IPS-11a (cell line): Measurements from ENCODE around the gene IBA57.

Source experiments
- H3K4me3 ChIP-seq: one replicate; pipeline ENCODE4 v1.5.1; 2013; ENCODE audit warnings: low read depth, low read length, control low read depth

Gene IBA57

DNA sequence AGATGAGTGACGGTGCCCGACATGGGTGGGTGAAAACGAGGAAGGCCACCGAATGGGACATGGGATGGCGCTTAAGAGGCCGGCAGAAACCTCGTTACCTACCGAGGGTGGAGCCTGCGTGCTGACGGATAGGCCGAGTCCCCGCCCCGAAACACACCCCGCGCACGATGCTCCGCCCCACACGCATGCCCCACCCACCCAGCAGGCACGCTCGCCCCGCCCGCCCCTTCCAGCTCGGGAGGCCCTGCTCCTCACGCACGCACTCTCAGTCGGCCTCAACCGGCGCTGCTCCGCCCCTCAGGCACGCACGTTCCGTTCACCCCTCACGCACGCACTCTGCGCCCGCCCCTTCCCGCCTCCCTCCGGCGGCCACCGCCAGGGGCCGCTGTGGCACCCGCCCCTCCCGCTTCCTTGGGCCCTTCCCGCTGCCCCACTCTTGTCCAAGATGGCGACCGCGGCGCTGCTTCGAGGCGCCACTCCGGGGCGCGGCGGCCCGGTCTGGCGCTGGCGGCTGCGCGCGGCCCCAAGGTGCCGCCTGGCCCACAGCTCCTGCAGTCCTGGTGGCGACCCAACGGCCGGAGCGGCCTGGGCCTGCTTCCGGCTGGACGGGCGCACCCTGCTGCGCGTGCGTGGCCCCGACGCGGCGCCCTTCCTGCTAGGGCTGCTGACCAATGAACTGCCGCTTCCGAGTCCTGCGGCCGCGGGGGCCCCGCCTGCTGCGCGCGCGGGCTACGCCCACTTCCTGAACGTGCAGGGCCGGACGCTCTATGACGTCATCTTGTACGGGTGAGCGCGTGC is at the start of gene IBA57:
IBA57 (plus strand) TSS at position 433 of the 798 bp plus-strand sequence; CDS start at position 446, 13 bp downstream.
- H3K4me3 ChIP-seq = peak within 1 kb of the TSS; percentile 66

GRCh38 chr1:228117335-228117734 is 48.3 kb upstream of the IBA57 start:
- no peak overlapping the region for H3K4me3 ChIP-seq

- H3K4me3 ChIP-seq = no peak overlapping the region
These were observed 47.6 kb upstream of the IBA57 start for GRCh38 chr1:228118040-228118439.

- no peak overlapping the region for H3K4me3 ChIP-seq
These were observed 45.3 kb upstream of the IBA57 start for GRCh38 chr1:228120351-228120750.

- no peak overlapping the region for H3K4me3 ChIP-seq
These were observed 44.6 kb upstream of the IBA57 start for GRCh38 chr1:228120857-228121489.

GRCh38 chr1:228122921-228123441 is 42.6 kb upstream of the IBA57 start:
- no peak overlapping the region for H3K4me3 ChIP-seq

DNA sequence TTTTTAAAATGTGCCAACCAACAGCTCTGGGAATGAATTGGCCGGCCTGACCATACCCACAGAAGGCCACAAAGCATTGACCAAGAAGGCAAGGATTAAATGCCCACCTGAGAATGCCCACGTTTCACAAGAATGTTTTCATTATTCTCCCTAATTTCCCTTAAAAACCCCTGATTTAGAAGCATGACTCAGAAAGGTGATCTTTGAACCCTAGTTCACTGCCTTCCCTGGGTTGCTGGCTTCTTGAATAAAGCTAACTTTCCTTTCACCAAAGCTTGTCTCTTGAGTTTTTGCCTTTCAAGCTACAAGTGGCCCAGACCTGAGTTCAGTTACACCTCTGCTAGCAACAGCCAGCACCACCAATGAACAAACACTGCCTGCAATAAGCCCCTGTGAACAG is 42.1 kb upstream of the IBA57 start:
- H3K4me3 ChIP-seq = no peak overlapping the region

GRCh38 chr1:228125185-228125584 is 40.4 kb upstream of the IBA57 start:
- no peak overlapping the region for H3K4me3 ChIP-seq

DNA sequence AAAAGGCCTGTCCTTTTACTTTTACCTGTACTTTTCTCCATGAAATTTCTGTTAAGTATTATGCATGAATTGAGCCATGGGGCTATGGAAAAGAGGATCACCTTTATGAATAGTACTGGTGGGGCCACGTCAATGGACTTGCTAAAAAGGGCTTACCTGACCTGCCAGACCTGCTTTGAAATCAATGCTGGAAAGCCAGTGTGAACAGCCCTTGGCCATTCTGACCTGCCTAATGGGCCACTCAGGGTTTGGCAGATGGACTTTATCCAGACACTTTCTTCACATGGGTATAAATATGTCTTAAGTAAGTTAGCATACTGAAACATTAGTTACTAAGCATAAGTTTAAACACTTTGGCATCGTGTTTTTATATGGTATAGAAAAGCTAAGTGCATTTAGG is 33.8 kb upstream of the IBA57 start:
- H3K4me3 ChIP-seq = no peak overlapping the region

GRCh38 chr1:228134591-228134990 is 31.0 kb upstream of the IBA57 start:
- H3K4me3 ChIP-seq = no peak overlapping the region

- no peak overlapping the region for H3K4me3 ChIP-seq
These were observed 28.7 kb upstream of the IBA57 start for GRCh38 chr1:228136901-228137300.

DNA sequence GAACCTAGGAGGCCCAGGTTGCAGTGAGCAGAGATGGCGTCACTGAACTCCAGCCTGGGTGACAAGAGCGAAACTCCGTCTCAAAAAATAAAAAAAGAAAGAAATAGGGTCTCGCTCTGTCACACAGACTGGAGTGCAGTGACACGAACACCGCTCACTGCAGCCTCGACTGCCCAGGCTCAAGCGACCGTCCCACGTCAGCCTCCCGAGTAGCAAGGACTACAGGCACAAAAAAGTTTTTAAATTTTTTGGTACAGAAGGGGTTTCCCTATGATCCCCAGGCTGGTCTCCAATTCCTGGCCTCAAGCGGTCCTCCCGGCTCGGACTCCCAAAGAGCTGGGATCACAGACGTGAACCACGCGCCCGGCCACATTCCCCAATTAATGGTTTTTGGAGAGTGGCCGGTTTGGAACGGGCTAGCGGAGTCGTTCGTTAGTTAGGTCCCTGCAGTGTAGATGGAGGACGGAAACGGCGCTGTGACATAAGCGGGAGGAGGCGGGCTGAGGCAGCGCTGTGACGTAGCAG is 26.1 kb upstream of the IBA57 start:
- H3K4me3 ChIP-seq = peak overlapping the region; percentile 55

DNA sequence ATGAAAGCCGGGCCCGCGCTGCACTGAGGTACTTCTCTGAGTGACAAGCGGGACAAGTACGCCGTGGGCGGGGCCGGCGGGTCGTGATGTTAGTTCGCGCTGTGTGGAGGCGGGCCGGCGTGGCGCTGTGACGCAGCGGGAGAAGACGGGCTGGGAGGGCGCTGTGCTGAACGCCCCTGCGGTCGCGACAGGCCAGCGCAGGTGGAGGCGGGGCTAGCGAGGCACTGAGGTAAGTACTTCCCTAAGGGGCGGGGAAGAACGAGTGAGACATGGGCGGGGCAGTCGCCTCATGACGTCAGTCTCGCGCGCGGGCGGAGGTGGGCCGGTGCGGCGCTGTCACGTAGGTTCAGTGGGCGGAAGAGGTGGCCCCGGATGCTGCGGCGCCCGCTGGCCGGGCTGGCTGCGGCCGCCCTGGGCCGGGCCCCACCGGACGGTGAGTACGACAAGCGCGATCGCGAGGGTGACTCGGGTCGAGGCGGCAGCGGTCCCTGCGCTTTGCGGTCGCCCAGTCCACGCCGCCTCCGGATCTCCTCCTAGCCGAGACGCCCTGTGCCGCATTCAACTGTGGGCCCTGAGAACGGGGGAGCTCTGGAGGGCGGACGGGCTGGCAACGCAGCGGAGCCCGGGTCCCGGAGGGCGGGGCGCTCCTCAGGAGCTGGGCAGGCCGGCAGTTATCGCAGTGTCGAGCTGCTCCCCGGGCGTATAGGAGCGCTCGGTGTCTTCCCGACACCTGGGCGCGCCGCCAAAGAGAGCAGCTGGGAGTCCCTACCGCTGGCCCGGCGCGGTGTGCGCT is 25.5 kb upstream of the IBA57 start, which contains the start of gene GUK1:
GUK1 (plus strand) TSS at position 349 of the 793 bp plus-strand sequence; CDS start at position 373, 24 bp downstream.
- peak within 1 kb of the TSS; percentile 82 for H3K4me3 ChIP-seq

DNA sequence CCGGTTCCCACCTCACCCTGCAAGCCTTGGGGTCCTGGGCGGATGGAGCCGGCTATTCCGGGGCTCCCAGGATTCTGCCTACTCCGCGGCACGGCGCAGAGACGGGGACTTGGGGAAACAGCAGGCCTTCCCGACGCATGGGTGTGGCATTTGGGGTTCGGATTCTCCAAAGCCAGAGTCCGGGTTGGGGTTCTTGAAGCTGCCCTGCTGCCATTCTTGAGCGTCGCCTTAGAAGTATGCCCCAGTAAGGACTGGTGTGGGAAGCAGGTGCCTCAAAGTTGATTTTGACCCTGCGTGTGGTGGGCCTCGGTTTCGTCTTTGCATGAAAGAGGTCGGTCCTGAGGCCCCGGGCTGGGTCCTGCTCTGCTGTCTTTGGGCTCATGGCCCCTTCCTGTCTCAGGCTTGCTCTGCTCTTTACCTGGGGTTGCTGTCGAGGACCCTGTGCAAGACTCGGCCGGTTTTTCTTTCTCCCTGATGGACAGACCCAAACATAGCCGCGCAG is 24.8 kb upstream of the IBA57 start:
- peak overlapping the region; percentile 82 for H3K4me3 ChIP-seq

GRCh38 chr1:228141226-228142044 is 24.2 kb upstream of the IBA57 start:
- no peak overlapping the region for H3K4me3 ChIP-seq

DNA sequence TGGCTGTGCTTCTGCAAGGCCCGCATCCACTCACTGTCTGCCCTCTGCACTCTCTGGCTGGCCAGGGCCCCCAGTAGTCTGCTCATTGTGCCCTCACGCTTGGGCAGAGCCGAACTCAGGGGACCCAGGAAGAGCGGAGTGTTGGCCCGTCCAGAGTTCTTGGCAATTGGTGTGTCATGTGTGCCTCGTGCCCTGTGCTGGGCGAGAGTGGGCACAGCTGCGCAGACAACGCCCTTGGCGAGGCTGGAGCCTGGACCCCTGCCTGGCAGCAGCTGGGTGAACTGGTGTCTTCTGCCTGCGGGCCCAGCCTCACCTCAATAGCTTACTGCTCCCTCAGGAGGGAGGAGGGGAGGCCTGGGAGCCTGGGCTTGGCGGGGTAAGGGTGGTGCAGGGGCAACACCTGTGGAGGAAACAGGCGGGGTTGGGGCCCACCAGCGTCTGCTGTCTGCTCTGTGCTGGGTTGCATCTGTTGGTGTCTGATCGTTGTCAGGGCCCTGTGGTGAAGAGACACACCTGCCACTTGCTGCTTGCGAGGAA is 23.4 kb upstream of the IBA57 start:
- H3K4me3 ChIP-seq = no peak overlapping the region

- H3K4me3 ChIP-seq = no peak overlapping the region
These were observed 22.9 kb upstream of the IBA57 start for GRCh38 chr1:228142701-228143136.

GRCh38 chr1:228143480-228144192 is 22.0 kb upstream of the IBA57 start:
- no peak overlapping the region for H3K4me3 ChIP-seq
